ENCODE data around the gene EFNA1.

DNA sequence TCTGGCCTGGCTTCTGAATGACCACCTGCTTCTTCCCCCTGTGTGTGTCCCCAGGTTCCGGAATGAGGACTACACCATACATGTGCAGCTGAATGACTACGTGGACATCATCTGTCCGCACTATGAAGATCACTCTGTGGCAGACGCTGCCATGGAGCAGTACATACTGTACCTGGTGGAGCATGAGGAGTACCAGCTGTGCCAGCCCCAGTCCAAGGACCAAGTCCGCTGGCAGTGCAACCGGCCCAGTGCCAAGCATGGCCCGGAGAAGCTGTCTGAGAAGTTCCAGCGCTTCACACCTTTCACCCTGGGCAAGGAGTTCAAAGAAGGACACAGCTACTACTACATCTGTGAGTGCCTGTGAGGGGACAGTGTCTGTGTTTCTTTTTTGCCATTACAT is 3.6 kb downstream of the EFNA1 start:
- TF ChIP-seq FOXM1 (IDR thresholded peaks at IDR 0.05; ENCODE audit: borderline replicate concordance) (no peak), SUZ12 (IDR thresholded peaks at IDR 0.05) (no peak), BHLHE40 (IDR thresholded peaks at IDR 0.05; ENCODE audit: borderline replicate concordance) (no peak), FOXK2 (IDR thresholded peaks at IDR 0.05) (no peak)
